HFFc6 (cell line): ENCODE measurements around the gene DCTD. TPM values are rescaled to one million over a fixed set of nuclear protein-coding genes. Genes with fewer than 3 reads are reported as not detected.

Experiments
- DNase-seq: peaks from one replicate; pipeline ENCODE4 v3.0.0-alpha.2; 2018
- H3K27ac Mint-ChIP-seq: 2 replicates; pipeline ENCODE4 v1.8.0; 2020; ENCODE audit warnings: mild to moderate bottlenecking, mixed read lengths
- H3K27me3 Mint-ChIP-seq: 2 replicates; pipeline ENCODE4 v1.8.0; 2021; ENCODE audit warnings: mild to moderate bottlenecking, moderate library complexity, mixed read lengths; ENCODE audit not compliant: insufficient read depth
- H3K36me3 Mint-ChIP-seq: 2 replicates; pipeline ENCODE4 v1.8.0; 2021; ENCODE audit warnings: low read depth, mixed read lengths
- H3K4me1 Mint-ChIP-seq: 2 replicates; pipeline ENCODE4 v1.8.0; 2020; ENCODE audit warnings: low read depth, mixed read lengths
- H3K4me3 Mint-ChIP-seq: 2 replicates; pipeline ENCODE4 v1.8.0; 2020; ENCODE audit warnings: mild to moderate bottlenecking, moderate library complexity, mixed read lengths
- H3K9me3 Mint-ChIP-seq: 2 replicates; pipeline ENCODE4 v1.8.0; 2020; ENCODE audit warnings: mild to moderate bottlenecking, mixed read lengths
- total RNA-seq, 6 experiments: library from RNA; stranded (reverse); fragmentation: NEBNext Ultra II Directional; extraction: Animal tissue kit (Norgen Biotek cat#: 25700); gene quantifications; 2 replicates in 1 of 6; 3 replicates in 5 of 6; pipeline ENCODE4 v1.2.3, GENCODE V29; 2021
- TF ChIP-seq, protein P1 (sequence below): fragments of 200-600 bp; sonication (generic); IDR thresholded peaks from 2 replicates; pipeline ENCODE4 v1.5.0; 2021; ENCODE audit warnings: antibody characterized with exemption, mild to moderate bottlenecking

The DCTD gene
- total RNA-seq, 6 experiments from 2014 or later: 160 to 197 (median 171) TPM

- no peak overlapping the region for H3K4me3 Mint-ChIP-seq
- H3K4me1 Mint-ChIP-seq: peaks cover 40% of the 10 kb centered on the region
- TF ChIP-seq, protein P1, sequence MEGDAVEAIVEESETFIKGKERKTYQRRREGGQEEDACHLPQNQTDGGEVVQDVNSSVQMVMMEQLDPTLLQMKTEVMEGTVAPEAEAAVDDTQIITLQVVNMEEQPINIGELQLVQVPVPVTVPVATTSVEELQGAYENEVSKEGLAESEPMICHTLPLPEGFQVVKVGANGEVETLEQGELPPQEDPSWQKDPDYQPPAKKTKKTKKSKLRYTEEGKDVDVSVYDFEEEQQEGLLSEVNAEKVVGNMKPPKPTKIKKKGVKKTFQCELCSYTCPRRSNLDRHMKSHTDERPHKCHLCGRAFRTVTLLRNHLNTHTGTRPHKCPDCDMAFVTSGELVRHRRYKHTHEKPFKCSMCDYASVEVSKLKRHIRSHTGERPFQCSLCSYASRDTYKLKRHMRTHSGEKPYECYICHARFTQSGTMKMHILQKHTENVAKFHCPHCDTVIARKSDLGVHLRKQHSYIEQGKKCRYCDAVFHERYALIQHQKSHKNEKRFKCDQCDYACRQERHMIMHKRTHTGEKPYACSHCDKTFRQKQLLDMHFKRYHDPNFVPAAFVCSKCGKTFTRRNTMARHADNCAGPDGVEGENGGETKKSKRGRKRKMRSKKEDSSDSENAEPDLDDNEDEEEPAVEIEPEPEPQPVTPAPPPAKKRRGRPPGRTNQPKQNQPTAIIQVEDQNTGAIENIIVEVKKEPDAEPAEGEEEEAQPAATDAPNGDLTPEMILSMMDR: no peak
- peaks cover 4% of the 10 kb centered on the region; the same call in 1 of the 2 replicates for H3K36me3 Mint-ChIP-seq
- no peaks in the 10 kb centered on the region for H3K27me3 Mint-ChIP-seq
- DNase-seq: no peak
- H3K9me3 Mint-ChIP-seq: no peaks in the 10 kb centered on the region
- H3K27ac Mint-ChIP-seq: no peak overlapping the region
Measured at GRCh38 chr4:182921608-182922007, 4.4 kb upstream of the DCTD start.

DNA sequence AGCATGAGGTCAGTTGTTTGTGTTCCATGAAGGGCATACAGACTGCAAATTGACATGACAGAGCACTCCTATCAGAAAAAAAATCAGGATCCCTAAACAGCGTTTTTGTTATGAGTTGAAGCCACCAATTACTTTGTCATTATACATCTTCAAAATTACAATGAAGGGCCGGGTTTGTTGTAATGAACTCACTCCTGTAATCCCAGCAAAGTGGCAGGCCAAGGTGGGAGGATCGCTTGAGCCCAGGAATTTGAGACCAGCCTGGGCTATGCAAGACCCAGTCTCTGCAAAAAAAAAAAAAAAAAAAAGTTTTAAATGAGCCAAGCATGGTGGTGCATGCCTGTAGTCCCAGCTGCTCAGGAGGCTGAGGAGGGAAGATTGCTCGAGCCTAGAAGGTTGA lies 3.5 kb upstream of the DCTD start:
- H3K27ac Mint-ChIP-seq: no peak overlapping the region
- TF ChIP-seq, protein P1: no peak
- peaks cover 43% of the 10 kb centered on the region for H3K4me1 Mint-ChIP-seq

DNA sequence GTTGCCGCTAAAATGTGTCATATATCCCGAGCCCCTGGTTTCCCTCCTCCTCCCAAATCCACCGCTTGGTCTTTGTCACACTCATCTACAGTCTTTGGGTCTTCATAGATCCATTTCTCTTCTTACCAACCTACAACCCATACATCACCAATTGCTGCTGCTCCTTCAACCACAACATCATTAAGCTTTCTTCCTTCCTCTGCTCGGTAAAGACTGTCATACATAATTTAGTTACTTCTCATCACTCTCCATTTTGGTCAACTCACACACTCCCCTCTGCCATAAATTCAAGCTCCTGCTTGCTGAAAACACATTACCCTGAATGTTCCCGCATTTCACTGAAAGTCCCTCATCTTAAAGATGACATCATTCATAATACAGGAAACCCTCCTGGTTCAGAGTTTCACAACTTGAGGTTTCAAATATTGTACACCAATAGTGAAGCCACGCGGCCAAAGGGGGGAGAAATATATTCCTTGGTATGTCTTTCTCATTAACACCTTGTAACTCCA lies 1.7 kb upstream of the DCTD start:
- H3K4me3 Mint-ChIP-seq: peak overlapping the region; percentile 89
- no peaks in the 10 kb centered on the region for H3K9me3 Mint-ChIP-seq
- TF ChIP-seq, protein P1: no peak
- no peaks in the 10 kb centered on the region for H3K27me3 Mint-ChIP-seq
- H3K27ac Mint-ChIP-seq: peak overlapping the region; percentile 36; the same call in 1 of the 2 replicates
- peaks cover 24% of the 10 kb centered on the region; the same call in 1 of the 2 replicates for H3K36me3 Mint-ChIP-seq
- peaks cover 46% of the 10 kb centered on the region for H3K4me1 Mint-ChIP-seq
- DNase-seq: no peak

More for the DNA sequence above, 3.5 kb upstream of the DCTD start:
- Mint-ChIP-seq H3K36me3 (peaks cover 9% of the 10 kb centered on the region; the same call in 1 of the 2 replicates), H3K27me3 (no peaks in the 10 kb centered on the region), H3K4me3 (no peak overlapping the region), H3K9me3 (no peaks in the 10 kb centered on the region)
- no peak for DNase-seq

- peak overlapping the region; percentile 96 for H3K27ac Mint-ChIP-seq
- peak overlapping the region; percentile 89 for H3K4me3 Mint-ChIP-seq
- no peak for DNase-seq
- TF ChIP-seq, protein P1: peak; percentile 6
- H3K36me3 Mint-ChIP-seq: peaks cover 32% of the 10 kb centered on the region
- H3K27me3 Mint-ChIP-seq: no peaks in the 10 kb centered on the region
- H3K4me1 Mint-ChIP-seq: peaks cover 47% of the 10 kb centered on the region
- no peaks in the 10 kb centered on the region for H3K9me3 Mint-ChIP-seq
Measured at GRCh38 chr4:182918044-182918607, 940 bp upstream of the DCTD start.

- Mint-ChIP-seq H3K36me3 (peaks cover 47% of the 10 kb centered on the region), H3K4me1 (peaks cover 55% of the 10 kb centered on the region), H3K27me3 (no peaks in the 10 kb centered on the region), H3K27ac (peak overlapping the region; percentile 97), H3K4me3 (peak overlapping the region; percentile 88), H3K9me3 (no peaks in the 10 kb centered on the region)
- DNase-seq: peak; percentile 55
- TF ChIP-seq, protein P1: no peak; the same call in 1 of the 2 replicates
Measured at GRCh38 chr4:182916483-182917181, 554 bp downstream of the DCTD start.
